Smooth muscle cell (in vitro differentiated cells): ENCODE results near the gene MR1. TPM values are rescaled to one million over a fixed set of nuclear protein-coding genes. Genes with fewer than 3 reads are reported as not detected.

Source experiments
- DNase-seq: peaks from one replicate; lab custom pipeline; 2025; ENCODE audit not compliant: unreplicated experiment; lab: John Stamatoyannopoulos, UW
- H2AFZ ChIP-seq: fragments of 200-600 bp; sonication (generic); 2 replicates; pipeline ENCODE4 v1.6.0; 2016; ENCODE audit warnings: antibody characterized with exemption, low read depth, mild to moderate bottlenecking
- H3F3A ChIP-seq: fragments of 200-600 bp; sonication (generic); 2 replicates; pipeline ENCODE4 v1.6.0; 2017; ENCODE audit warnings: antibody characterized with exemption, low read depth
- H3K27ac ChIP-seq: fragments of 200-600 bp; sonication (generic); 2 replicates; pipeline ENCODE4 v1.5.1; 2016; ENCODE audit warnings: low read depth, mild to moderate bottlenecking
- H3K27me3 ChIP-seq: fragments of 200-600 bp; sonication (generic); 2 replicates; pipeline ENCODE4 v1.6.1; 2016; ENCODE audit warnings: low read depth, mild to moderate bottlenecking
- H3K36me3 ChIP-seq: fragments of 200-600 bp; sonication (generic); 2 replicates; pipeline ENCODE4 v1.5.1; 2016; ENCODE audit warnings: low read depth
- H3K4me1 ChIP-seq: fragments of 200-600 bp; sonication (generic); 2 replicates; pipeline ENCODE4 v1.5.1; 2016; ENCODE audit warnings: low read depth
- H3K4me2 ChIP-seq: fragments of 200-600 bp; sonication (generic); 2 replicates; pipeline ENCODE4 v1.6.0; 2016; ENCODE audit warnings: mild to moderate bottlenecking
- H3K4me3 ChIP-seq: fragments of 200-600 bp; sonication (generic); 2 replicates; pipeline ENCODE4 v1.5.1; 2016; ENCODE audit warnings: mild to moderate bottlenecking
- H3K79me2 ChIP-seq: fragments of 200-600 bp; sonication (generic); 2 replicates; pipeline ENCODE4 v1.6.0; 2016; ENCODE audit warnings: low read depth, mild to moderate bottlenecking
- H3K9ac ChIP-seq: fragments of 200-600 bp; sonication (generic); 2 replicates; pipeline ENCODE4 v1.6.0; 2016; ENCODE audit warnings: low read depth
- H3K9me3 ChIP-seq: fragments of 200-600 bp; sonication (generic); replicated peaks from 2 replicates; pipeline ENCODE4 v1.5.1; 2016; ENCODE audit warnings: low read depth
- H4K20me1 ChIP-seq: fragments of 200-600 bp; sonication (generic); 2 replicates; pipeline ENCODE4 v1.6.0; 2016; ENCODE audit warnings: low read depth
- WGBS: methylation state at CpG from one replicate; pipeline ENCODE4 v1.1.7; 2016; ENCODE audit warnings: low lambda C conversion rate; 5-methylcytosine and 5-hydroxymethylcytosine counted together
- polyA plus RNA-seq: library from polyadenylated mRNA; unstranded; fragments of >200 nt; fragmentation: Nextera tagmentation; extraction: Ambion mirVana; gene quantifications from 2 replicates; pipeline ENCODE4 v1.2.1, GENCODE V29; 2016
- total RNA-seq: library from RNA; depleted of rRNA; stranded (reverse); fragments of >200 nt; gene quantifications from 2 replicates; pipeline ENCODE4 v1.2.3, GENCODE V29; 2014
- TF ChIP-seq, protein P1 (sequence below): fragments of 200-600 bp; sonication (generic); IDR thresholded peaks from 2 replicates; pipeline ENCODE4 v1.5.1; 2017; ENCODE audit warnings: borderline replicate concordance, mild to moderate bottlenecking, antibody characterized with exemption; ENCODE audit not compliant: insufficient read depth, poor library complexity, severe bottlenecking

The MR1 gene
- total and polyA plus RNA-seq, 2 experiments from 2014 or later, result 0.26 to 2.1 TPM

DNA sequence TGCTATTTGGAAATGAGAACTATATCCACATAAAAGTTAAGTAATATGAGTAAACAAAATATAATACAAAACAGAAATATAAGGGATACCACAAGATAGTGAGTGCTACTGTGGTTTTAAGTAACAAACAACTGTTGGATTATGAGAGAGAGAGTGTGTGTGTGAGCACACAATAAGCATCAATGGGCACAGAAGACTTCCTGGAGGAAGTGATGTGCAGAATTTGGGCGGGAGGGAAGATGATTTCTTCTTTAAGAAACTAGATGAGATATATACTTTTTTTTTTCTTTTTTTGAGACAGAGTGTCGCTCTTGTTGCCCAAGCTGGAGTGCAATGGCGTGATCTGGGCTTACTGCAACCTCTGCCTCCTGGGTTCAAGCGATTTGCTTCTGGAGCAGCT, 46.8 kb downstream of the MR1 start:
- H3K9ac ChIP-seq, result no peak overlapping the region
- no peaks in the 10 kb centered on the region for H4K20me1 ChIP-seq
- no peak overlapping the region for H3K4me2 ChIP-seq
- 91% methylated on average over 4 of the region's 4 CpGs for WGBS
- H3K9me3 ChIP-seq, result no peaks in the 10 kb centered on the region
- H3K4me1 ChIP-seq, result peaks cover 11% of the 10 kb centered on the region
- no peak for DNase-seq
- H3K79me2 ChIP-seq, result no peaks in the 10 kb centered on the region
- no peaks in the 10 kb centered on the region for H3K27me3 ChIP-seq
- no peak overlapping the region for H3K27ac ChIP-seq
- peaks cover 4% of the 10 kb centered on the region for H3F3A ChIP-seq
- TF ChIP-seq, protein P1, sequence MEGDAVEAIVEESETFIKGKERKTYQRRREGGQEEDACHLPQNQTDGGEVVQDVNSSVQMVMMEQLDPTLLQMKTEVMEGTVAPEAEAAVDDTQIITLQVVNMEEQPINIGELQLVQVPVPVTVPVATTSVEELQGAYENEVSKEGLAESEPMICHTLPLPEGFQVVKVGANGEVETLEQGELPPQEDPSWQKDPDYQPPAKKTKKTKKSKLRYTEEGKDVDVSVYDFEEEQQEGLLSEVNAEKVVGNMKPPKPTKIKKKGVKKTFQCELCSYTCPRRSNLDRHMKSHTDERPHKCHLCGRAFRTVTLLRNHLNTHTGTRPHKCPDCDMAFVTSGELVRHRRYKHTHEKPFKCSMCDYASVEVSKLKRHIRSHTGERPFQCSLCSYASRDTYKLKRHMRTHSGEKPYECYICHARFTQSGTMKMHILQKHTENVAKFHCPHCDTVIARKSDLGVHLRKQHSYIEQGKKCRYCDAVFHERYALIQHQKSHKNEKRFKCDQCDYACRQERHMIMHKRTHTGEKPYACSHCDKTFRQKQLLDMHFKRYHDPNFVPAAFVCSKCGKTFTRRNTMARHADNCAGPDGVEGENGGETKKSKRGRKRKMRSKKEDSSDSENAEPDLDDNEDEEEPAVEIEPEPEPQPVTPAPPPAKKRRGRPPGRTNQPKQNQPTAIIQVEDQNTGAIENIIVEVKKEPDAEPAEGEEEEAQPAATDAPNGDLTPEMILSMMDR, result no peak
- no peak overlapping the region for H2AFZ ChIP-seq
- H3K36me3 ChIP-seq, result no peaks in the 10 kb centered on the region
- no peak overlapping the region for H3K4me3 ChIP-seq

DNA sequence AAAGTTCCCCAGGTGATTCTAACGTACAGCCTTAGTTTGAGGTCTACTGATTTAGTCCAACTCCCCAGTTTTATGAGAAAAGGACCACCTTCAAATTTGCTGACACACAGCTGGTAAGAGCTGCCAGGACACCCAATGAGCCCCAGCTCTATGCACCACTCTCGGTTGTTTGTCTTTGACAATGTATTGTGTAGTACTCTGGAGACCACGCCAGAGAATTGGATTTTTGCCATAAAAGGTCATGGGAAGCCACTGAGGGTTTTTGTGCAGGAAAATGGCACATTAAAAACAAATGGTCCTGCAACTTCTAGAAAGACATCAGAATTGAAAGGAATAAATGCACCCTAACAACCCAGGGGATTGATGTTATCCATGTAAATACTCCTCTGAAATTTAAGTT, 47.6 kb downstream of the MR1 start:
- no peak overlapping the region for H2AFZ ChIP-seq
- no peaks in the 10 kb centered on the region for H3K9me3 ChIP-seq
- peaks cover 11% of the 10 kb centered on the region for H3K4me1 ChIP-seq
- no peak overlapping the region for H3K9ac ChIP-seq
- no peaks in the 10 kb centered on the region for H4K20me1 ChIP-seq
- TF ChIP-seq, protein P1, result no peak
- no peak for DNase-seq
- H3K4me2 ChIP-seq, result no peak overlapping the region
- H3K79me2 ChIP-seq, result no peaks in the 10 kb centered on the region
- H3K36me3 ChIP-seq, result no peaks in the 10 kb centered on the region
- H3K4me3 ChIP-seq, result no peak overlapping the region
- no peak overlapping the region for H3K27ac ChIP-seq
- WGBS, result 79% methylated on average over 3 of the region's 3 CpGs
- H3F3A ChIP-seq, result peaks cover 4% of the 10 kb centered on the region
- no peaks in the 10 kb centered on the region for H3K27me3 ChIP-seq

DNA sequence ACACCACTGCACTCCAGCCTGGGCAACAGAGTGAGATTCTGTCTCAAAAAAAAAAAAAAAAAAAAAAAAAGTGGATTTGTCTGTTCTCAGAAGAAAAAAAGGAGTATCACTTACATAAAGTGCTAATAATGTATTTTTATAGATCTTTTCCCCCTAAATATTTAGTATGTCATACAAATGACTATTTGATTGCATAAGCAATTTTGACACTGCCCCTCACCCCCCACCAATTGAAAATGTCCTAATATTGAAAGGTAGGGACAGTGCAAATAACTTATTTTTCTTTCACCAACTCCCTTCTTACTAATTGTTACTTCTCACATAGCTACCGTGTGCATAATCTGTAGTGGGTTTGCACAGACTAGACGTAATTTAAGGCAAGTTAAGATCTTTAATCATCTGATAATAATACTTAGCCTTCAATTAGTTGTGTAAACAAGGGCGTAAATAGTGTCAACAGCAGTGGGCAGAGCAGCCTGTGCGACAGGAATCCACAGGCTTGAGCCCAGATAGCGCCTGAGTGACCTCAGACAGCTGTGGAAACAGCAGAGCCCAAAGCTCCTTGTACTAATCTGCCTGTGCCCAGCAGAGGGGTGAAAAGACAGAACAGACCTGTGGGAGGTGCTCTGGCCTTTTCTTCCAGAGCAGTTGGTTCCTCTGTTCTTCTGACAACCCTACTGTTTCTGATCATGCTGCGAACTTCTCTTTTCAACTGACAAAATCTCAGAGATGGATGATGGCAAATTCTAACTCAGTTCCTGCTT, 50.2 kb downstream of the MR1 start:
- no peaks in the 10 kb centered on the region for H3K79me2 ChIP-seq
- H4K20me1 ChIP-seq, result peaks cover 4% of the 10 kb centered on the region
- H3K4me3 ChIP-seq, result no peak overlapping the region
- H3K4me1 ChIP-seq, result no peaks in the 10 kb centered on the region
- no peaks in the 10 kb centered on the region for H3K36me3 ChIP-seq
- H3K9ac ChIP-seq, result no peak overlapping the region
- peak overlapping the region; percentile 13 for H2AFZ ChIP-seq
- H3K27ac ChIP-seq, result no peak overlapping the region
- H3K9me3 ChIP-seq, result no peaks in the 10 kb centered on the region
- H3K27me3 ChIP-seq, result no peaks in the 10 kb centered on the region
- no peaks in the 10 kb centered on the region for H3F3A ChIP-seq
- no peak overlapping the region for H3K4me2 ChIP-seq
- no peak for DNase-seq
- WGBS, result 22% methylated on average over 6 of the region's 6 CpGs
- TF ChIP-seq, protein P1, result no peak

DNA sequence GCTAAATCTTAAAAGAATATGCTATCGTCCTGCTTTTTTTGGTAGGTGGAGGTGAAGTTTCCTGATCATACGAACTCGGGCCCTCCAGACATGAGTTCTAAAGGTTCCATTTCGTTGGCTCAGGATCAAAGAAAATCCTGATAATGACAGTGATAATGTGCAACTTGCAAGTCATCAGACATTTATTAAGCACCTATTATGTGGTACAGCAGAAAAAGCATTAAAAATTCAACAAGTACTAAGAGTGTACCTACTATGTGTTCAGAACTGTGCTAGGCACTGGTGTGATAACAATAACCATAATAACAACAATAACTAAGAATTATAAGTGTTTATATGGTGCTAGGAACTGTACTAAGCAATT, 50.8 kb downstream of the MR1 start:
- H2AFZ ChIP-seq, result peak overlapping the region; percentile 13
- H4K20me1 ChIP-seq, result peaks cover 10% of the 10 kb centered on the region
- TF ChIP-seq, protein P1, result no peak
- no peak overlapping the region for H3K27ac ChIP-seq
- H3K4me3 ChIP-seq, result no peak overlapping the region
- H3K9me3 ChIP-seq, result no peaks in the 10 kb centered on the region
- H3K4me1 ChIP-seq, result no peaks in the 10 kb centered on the region
- H3K36me3 ChIP-seq, result no peaks in the 10 kb centered on the region
- H3K79me2 ChIP-seq, result peaks cover 2% of the 10 kb centered on the region
- H3K27me3 ChIP-seq, result no peaks in the 10 kb centered on the region
- H3K9ac ChIP-seq, result no peak overlapping the region
- no peaks in the 10 kb centered on the region for H3F3A ChIP-seq
- no peak for DNase-seq
- 73% methylated on average over 4 of the region's 4 CpGs for WGBS
- H3K4me2 ChIP-seq, result no peak overlapping the region
